ENCODE data around the gene BEX1.

GRCh38 chrX:103051260-103051789, 12.6 kb downstream of the BEX1 start:
- no peak for TF ChIP-seq EZH2 (IDR thresholded peaks at IDR 0.05)
- TF ChIP-seq POLR2AphosphoS5 (IDR thresholded peaks at IDR 0.05; ENCODE audit: borderline replicate concordance, low read depth, low read length): no peak
- TF ChIP-seq FOXP2 (optimal IDR thresholded peaks at IDR 0.05; ENCODE audit: control extremely low read depth, extremely low read length, insufficient read depth): no peak
